NCI-H82 (cell line): ENCODE measurements around the gene CDC42BPB.

ENCODE experiments used
- DNase-seq: peaks from one replicate; lab custom pipeline; 2025; lab: John Stamatoyannopoulos, UW

Gene CDC42BPB

DNA sequence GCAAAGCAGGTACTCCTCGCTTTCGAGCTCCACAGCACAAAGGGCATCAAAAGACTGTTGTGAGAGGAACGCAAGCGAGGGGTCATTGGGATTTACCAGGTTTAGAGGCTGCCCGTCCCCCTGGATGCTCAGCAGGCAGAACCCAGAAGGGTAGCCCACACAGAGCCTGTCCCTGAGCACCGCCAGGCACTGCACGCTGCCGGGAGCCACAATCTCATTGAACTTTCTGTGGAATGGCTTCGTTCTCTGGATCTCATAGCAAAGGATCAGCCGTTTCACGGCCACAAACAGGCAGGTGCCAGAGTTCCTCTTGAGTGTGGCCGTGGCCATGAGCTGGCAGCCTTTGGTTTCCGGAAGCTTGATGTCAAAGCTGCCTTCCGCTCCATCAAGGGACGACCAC is 113.4 kb downstream of the CDC42BPB start:
- DNase-seq = no peak

DNA sequence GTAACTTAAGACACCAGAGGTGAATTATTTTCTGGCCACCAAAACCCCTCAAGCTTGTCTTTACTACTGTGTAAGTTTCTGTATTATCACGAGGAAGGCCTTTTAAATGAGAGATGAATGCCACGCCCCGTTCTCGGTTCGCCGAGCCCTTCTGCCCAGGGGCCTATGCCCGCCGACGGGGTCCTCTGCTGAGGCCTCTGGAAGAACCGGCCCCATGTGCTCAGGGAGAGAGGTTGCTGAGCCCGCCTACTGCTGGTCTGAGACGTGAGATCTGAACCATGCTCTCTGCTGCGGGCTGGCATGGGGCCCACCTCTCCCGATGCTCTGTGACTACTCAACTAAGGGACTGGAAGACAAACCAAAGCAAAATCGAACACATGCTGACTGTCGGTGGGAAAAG is 113.9 kb downstream of the CDC42BPB start:
- no peak for DNase-seq

DNA sequence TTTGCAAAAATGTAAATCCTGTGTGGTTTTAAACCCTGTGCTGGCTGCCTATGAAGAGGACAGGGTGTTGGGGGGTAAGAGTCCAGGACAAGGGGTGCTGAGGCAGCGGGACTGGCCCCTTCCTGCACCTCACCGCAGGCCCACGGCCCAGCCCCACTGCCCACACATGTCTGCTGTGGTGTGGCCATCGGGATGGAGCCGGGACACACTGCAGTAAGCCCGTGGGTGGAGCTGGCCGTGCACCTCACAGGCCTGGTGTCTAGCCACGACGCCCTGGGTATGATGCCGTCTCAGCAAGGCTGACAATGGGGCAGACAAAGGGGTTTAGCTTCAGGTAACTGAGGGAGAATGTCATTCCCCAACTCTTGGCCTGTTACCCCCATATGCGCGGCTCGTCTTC is 115.3 kb downstream of the CDC42BPB start:
- no peak for DNase-seq

DNA sequence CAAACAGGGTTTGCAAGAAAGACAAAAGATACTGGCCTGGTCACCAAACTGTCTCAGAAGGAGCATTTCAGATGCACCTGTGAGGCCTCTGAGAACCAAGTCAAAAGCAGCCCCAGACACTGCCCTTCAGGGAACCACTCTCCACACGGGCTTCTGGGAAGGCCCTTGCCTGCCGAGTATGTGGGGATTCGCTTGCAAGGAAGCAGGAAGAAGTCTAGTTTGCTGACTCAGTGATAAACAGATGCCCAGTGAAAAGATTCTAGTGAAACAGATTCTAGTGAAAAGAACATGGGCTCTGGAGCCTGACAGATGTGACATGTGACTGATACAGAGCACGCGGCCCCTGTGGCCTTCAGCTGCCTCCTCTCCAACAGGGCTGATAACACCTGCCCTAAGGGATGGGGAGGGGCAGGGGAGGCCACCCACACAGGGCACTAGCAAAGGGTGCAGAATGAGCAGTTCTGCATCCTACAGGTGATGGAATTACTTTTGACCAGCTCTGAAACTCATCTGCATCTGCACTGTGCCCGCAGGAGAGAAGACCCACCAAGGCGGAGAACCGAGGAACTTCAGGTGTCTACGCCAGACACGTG is 115.8 kb downstream of the CDC42BPB start:
- DNase-seq = no peak

DNA sequence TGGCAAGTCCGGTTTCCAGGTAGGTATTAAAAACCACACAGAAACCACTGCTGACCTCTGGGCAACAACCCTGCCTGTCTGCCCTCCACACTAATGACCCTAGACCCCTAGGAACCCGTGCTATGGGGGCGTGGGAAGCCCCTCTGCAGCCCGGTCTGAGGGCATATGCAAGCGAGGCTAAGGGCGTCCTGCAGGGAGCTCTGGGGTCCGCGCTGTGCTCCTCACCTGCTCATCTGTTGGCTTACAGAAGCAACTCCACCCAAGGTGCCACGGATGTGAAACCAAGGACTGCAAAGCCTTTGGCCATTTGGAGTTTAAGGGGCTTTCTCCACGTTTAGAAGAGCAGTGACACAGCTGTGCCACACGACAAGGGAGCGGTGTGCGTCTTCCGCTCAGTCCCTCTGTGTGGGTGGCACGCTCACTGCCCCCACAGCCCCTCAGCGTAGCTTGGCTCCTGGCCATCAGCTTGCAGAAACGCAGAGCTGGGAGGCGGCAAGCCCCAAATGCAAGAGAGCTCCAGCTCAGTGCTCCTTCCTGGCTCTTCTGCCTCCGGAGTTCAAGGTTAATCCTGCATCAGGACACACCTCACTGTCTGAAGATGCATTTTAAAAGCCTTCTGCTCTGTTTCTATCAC is 116.5 kb downstream of the CDC42BPB start:
- no peak for DNase-seq

DNA sequence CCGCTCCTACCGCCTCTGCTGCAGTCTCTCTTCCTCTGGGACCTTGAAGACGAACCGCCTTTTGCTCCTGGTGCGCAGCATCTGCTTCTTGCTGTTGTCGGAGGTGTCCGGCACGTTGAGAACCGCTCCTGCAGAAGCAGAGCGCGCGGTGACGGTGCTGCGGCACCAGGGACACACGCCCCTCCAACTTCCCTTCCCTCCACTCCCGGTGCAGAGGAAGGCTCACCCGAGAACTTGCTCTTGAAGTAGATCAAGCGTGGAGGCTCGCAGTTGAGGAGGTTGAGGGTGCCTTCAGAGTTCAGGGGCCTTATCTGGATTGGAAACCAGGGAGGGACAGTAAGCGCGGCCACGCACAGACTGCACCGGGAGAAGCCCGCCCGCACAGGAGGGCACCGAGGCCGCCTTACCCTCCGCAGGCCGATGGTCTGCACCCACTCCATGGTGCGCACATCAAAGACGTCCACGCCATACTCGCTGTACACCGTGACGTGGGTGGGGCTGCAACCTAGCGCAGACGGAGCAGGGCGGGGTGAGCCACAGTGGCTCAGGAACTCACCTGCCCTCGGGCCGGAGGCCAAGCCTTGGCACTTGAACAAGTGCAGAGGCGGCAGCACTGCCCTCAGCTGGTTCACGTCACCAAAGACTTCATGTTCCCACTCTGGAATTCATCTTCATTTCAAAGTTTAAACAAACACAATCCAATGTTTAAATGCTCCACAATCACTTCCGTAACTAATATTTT is 117.4 kb downstream of the CDC42BPB start:
- DNase-seq = no peak

DNA sequence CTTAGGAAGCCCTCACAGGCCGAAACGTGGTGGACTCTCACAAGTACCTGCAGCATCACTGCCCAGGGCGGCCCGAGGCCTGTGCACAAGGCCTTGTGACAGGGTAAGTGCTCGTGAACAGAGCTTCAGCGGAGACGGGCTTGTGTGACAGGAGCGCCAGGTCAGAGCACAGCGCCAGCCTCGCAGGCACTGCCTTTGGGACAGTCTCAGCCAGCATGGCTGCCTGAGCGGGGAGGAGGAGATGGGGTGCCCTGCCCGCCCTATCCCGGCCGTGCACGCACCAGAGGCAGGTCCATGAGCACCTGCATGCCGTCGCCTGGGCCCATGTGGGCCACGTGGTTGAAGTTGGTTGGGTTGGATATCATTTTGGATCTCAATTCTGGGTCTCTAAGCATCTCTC is 118.0 kb downstream of the CDC42BPB start:
- DNase-seq = no peak

DNA sequence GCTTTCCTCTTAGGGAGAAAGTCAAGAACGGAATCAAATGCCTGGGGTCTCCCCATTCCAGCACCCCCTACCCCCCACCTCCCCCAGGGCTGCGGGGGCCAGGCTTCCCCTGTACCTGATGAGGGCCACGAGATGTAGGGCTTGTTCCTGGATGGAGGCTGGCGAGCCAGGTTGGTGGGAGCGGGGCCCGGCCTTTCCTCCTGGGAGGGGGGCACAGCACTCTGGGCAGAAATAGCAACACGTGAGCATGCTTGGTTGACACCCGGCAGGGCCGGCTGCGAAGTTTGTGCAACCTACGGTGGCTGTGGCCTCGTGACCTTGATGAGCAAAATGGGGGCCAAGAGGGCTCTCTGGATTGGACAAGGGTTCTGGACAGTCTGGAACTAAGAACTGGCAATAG is 119.2 kb downstream of the CDC42BPB start:
- DNase-seq = no peak

DNA sequence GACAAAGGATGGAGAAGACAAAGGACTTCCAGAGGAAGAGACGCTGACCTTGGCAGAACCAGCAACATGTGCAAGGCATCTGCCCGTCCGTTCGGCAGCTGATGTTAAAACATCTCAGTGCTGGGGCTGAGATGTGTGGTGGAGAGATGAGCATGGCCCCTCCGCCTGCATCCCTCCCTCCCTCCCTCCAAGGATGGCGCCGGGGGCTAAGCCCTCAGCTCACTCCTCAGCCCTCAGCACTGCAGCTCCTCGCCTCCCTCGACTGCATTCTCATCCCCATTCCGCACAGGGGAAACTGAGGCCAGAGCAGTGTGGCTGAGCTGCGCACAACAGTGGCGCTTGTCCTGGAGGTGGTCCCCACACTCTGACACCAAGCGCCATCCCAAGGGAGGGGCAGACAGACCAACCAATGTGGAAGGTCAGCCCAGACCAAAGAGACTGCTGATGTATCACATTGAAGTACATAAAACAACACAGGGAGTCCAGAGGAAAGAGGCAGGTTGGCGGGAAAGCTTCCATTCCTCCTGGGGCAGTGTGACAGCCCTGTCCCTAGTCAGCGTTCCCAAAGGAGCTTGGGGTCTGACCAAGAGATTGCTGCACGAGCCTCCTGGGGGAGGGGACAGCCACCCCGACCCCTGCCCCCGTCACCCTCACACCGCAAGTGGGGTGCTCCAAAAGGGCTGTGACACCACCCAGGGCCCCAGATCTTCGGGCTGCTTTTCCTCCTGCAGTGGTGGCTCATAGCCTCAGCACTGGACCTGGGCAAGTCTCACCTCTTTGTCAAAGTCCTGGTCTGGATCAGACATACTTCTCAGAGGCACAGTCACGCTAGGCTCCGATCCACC is 119.8 kb downstream of the CDC42BPB start:
- DNase-seq = no peak

DNA sequence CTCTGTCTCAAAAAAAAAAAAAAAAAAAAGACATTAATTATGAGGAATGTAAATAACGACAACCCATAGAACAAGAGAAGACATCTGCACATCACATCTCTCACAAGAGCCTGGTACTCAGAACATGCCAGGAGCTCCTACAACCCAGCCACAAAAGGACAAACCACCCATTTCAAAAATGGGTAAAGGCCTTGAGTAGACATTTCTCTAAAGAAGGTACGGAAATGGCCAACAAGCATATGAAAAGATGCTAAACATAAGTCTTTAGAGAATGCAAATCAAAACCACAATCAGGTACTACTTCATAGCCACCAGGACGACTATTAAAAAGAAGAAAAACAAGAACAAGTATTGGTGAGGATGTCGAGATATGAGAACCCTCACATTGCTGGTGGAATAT is 121.6 kb downstream of the CDC42BPB start:
- DNase-seq = no peak

DNA sequence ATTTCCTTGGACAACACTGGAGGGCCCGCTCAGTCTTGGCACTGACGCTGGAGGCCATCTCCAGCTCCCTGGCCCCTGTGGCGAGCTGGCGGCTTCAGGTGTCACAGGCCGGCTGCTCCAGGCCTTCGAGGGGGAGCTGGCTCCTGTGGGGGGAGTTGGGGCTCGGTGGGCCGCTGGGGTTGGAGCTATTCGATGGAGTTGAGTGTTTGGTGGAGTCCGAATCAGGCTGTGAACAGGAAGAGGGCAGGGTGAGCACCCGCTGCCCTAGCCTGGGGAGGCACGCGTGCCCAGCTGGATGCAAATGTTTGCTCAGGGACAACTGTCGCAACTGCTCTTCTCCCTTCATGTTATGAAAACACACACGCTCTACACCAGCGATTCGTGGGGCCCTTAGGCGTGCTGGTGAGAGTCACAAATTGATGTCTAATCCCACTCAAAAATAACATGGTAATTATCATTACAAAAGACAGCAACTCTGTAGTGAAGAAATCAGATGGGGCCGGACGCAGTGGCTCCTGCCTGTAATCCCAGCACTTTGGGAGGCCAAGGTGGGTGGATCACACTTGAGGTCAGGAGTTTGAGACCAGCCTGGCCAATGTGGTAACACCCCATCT is 123.6 kb downstream of the CDC42BPB start:
- DNase-seq = no peak

DNA sequence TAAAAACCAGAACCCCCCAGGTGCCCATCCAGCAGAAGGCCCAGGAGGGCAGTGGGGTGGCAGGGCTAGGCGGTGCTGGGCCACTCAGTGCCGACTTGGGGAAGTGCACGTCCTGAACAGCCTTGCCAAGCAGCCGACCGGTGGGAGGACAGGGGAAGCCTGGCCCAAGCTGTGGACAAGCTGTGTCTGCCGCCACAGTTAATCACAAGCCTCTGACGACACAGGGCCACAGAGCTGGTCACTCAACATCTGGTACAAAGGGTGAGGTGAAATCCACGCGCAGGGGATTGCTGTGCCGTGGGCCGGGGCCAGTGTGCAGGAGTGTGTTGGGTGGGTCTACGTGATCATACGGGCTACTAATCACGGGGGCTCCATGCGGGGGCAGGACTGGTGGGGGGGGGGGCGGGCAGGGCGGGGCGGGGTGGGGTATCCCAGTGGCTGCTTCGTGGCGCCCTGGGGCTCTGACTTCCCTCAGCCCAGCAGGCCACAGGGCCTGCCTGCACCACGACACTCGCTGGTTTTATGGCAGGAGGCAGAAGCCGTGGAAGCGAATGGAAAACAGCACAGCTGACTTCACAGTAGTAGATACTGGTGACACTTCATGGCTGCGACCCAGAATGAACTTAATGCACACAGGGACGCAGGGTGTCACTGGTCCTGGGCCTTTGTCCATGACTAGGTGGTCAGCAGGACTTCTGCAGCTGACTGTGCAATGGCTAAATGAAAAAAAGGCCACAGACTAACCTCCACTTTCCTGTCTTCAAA is 124.7 kb downstream of the CDC42BPB start:
- DNase-seq = no peak

DNA sequence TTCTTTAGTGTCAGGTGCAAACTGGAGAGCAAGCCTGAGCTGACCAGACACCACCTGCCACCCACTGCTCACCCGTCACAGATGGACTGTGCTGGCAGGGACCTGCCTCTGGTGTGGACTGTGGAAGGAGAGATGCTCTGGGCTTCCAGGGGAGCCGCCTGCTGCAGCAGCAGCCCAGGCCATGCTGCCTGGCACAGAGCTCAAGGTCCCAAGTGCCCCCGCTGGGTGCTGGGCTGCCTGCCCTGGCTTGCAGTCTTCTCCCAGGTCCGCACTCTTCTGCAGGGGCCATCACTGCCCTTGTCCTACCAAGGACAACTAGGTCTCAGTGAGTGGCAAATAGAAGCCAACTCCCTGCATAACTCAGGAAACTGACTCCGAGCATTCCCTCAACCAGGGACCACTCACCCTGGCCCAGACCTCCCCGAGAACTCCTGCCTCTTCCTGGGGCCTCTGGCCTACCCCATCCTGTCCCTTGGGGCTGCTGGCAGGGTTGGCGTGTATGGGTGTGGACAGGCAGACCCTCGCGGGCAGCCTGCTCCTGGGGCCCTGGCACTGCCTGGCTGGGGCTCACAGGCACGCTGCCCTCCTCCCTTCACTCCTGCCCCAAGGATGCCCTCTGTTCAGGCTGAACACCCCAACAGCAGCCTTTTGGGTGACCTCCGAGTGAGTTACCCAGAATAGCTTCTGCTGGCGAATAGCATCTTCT is 125.6 kb downstream of the CDC42BPB start:
- DNase-seq = no peak

DNA sequence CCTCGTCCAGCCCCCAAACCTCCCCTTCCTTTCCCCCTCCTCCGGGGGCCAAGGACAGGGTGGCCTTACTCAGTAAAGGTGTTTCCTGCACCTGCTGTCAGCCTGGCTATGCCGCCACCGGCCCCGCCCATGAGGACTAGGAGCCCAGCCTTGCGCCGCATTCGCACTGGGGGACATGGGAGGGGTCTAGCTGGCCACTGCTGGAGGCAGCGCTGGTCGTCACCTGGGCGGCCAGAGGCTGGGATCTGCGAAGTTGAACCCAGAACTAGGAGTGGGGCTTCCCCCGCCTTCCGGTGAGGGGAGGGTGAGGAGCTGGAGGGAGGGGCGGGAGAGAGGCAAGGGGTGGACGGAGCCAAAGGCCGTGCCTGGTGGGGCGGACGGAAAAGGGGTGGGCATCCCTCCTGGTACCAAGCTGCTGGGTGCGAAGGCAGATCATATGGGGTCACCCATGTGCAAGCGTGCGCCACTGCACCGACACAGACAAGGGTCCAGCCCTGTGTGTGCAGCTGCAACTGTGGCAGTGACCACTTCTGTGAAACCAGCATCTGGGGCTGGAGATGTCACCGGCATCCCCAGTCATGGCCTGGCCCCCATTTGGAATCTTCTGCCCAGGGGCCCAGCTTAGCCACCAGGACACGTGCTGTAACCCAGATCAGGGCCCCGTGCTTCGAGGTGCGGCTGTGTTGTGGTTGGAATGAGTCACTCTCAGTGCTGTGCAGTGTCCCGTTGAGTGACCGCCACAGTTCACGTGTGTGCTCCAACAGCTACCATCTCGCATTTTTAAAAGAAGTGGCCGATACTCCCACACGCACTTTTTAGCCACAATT is 126.4 kb downstream of the CDC42BPB start:
- DNase-seq = no peak

DNA sequence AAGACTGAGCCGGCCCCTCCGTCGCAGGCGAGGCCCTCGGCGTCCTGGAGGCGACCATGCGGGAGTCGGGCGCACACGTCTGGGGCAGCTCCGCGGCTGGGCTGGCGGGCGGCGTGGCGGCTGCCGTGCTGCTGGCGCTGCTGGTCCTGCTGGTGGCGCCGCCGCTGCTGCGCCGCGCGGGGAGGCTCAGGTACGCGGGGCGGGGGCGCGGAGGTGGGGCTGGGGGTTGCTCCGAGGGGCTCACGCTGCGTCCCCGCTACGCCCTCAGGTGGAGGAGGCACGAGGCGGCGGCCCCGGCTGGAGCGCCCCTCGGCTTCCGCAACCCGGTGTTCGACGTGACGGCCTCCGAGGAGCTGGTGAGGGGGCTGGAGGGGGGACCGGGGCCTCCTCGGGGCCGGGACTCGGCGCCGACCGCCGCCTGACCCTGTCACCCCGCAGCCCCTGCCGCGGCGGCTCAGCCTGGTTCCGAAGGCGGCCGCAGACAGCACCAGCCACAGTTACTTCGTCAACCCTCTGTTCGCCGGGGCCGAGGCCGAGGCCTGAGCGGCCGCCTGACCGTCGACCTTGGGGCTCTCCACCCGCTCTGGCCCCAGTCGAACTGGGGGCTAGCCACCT is 127.1 kb downstream of the CDC42BPB start:
- peak; percentile 45 for DNase-seq

DNA sequence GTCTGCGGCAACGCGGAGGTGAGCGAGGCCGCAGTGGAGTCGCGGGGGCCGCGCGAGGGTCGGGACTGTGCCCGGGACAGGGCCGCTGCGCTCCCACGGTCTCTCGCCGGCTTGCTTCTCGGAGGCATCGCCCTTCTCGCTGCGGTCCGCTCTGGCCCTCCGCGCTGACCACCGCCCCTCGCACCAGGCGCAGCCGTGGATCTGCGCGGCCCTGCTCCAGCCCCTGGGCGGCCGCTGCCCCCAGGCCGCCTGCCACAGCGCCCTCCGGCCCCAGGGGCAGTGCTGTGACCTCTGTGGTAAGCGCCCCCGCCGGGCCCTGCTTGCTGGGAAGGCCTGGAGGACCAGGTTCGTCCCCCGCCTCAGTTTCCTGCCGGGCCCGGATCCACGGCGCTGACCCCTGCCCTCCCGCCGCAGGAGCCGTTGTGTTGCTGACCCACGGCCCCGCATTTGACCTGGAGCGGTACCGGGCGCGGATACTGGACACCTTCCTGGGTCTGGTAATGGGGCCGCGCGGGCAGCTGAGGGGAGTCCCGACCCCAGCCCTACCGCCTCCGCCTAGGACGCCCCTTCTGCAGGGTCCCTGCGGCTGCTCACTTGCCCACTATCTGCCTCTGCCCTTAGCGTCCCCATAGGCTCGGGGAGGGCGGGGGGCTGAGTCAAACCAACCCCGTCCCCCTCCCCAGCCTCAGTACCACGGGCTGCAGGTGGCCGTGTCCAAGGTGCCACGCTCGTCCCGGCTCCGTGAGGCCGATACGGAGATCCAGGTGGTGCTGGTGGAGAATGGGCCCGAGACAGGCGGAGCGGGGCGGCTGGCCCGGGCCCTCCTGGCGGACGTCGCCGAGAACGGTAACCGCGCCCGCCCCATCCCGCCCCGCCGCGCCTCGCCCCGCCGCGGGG is 127.9 kb downstream of the CDC42BPB start:
- DNase-seq = no peak

DNA sequence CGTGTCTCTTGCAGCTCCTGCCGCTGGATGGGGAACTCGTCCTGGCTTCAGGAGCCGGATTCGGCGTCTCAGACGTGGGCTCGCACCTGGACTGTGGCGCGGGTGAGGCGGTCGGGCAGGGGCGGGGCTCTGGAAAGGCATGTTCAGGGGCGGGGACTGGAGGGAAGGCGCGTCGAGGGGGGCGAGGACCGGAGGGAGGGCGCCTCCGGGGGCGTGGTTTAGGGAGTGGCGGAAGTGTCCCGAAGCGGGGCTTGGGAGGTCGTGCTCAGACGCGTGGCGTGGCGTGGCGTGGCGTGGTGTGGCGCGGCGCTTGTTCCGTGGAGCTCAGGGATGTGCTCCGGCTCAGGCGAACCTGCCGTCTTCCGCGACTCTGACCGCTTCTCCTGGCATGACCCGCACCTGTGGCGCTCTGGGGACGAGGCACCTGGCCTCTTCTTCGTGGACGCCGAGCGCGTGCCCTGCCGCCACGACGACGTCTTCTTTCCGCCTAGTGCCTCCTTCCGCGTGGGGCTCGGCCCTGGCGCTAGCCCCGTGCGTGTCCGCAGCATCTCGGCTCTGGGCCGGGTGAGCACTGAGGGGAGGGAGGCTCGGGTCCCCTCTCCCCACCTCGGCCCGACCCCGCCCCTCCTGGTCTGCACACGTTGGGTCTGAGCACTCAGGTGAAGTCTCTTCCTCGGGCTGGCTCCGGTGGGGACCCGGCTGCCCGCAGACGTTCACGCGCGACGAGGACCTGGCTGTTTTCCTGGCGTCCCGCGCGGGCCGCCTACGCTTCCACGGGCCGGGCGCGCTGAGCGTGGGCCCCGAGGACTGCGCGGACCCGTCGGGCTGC is 128.7 kb downstream of the CDC42BPB start:
- peak; percentile 93 for DNase-seq
